CD4-positive, alpha-beta T cell treated with Interleukin-12 subunit alpha and Interleukin-12 subunit beta, for 1 hour (primary cell): Measurements from ENCODE around the gene ZNRF1.
A peak's percentile ranks its signal among the peaks of the same experiment; 100 is the strongest.

Experiments
- DNase-seq: peaks from one replicate; pipeline ENCODE4 v3.0.0-alpha.2; 2020

Gene ZNRF1

DNA sequence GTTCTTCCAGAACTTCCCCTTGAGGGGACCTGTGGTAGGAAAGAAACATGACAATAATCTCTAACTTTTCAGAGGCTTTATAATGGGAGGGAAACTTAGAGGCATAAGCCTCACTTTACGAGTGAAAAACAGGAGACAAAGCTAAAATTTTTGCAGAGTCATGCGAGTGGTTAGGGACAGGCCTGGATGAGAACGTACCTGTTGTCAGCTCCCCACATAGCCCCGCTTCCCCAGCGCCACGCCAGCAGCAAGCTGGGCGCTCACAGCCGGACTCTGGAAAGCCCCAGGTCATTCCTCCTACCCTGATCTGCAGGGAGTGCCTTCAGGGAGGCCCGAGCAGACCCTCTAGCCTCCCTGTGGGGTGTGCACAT, 64.1 kb downstream of the ZNRF1 start:
- no peak for DNase-seq

- DNase-seq, result no peak
Measured at GRCh38 chr16:75063549-75064088, 64.8 kb downstream of the ZNRF1 start.

DNA sequence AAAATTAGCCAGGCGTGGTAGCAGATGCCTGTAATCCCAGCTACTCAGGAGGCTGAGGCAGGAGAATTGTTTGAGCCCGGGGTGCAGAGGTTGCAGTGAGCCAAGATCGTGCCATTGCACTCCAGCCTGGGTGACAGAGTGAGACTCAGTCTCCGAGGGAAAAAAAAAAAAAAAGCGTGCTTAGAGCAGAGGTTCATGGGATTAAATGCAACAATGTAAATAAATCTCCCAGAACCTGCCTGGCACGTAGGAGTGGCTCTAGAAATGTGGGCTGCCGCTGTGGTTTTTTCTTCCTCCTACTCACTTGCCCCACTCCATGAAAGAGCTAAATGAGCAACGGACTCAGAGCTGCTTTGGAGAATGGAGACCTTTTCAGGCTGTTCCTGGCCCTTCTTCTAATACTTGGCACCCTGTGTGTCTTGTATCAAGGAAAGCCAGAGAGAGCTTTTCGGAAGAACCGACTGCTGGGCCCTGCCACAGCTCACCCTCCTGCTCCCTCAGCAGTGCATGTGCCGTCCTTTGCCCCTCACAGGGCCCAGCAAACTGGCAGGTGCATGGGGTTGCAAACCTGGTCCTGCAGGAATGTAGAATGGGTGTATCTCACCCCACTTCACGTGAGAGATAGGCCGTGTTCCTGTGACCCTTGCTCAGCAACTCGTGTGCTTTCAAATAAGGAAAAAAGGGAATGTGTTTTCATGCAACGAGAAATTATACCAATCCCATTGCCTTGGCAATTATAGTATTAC, 65.8 kb downstream of the ZNRF1 start:
- DNase-seq, result no peak

- peak; percentile 12 for DNase-seq
Measured at GRCh38 chr16:75065149-75065505, 66.3 kb downstream of the ZNRF1 start.

- no peak for DNase-seq
Measured at GRCh38 chr16:75065521-75066149, 66.8 kb downstream of the ZNRF1 start.

DNA sequence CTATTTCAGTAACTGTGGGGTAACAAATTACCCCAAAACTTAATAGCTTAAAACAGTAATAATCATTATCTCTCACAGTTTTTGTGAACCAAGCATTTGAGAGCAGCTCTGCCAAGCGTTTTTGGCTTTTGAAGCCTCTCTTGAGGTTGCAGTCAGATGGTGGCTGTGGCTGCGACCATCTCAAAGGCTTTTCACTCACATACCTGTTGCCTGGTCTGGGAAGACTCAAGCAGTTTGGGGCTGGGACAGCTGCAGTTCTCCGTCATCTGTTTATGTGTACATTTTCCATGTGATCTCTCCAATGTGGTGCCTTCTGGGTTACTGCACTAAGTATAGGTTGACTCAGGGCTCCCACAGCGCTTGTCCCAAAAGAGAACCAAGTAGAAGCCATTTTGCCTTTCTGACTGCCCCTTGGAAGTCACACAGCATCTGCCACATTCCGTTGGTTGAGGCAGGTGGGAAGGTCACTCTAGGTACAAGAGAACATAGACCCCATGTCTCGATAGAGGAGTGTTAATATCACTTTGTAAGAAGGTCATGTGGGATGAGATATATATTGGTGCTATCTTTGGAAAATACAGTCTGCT, 68.1 kb downstream of the ZNRF1 start:
- no peak for DNase-seq

DNA sequence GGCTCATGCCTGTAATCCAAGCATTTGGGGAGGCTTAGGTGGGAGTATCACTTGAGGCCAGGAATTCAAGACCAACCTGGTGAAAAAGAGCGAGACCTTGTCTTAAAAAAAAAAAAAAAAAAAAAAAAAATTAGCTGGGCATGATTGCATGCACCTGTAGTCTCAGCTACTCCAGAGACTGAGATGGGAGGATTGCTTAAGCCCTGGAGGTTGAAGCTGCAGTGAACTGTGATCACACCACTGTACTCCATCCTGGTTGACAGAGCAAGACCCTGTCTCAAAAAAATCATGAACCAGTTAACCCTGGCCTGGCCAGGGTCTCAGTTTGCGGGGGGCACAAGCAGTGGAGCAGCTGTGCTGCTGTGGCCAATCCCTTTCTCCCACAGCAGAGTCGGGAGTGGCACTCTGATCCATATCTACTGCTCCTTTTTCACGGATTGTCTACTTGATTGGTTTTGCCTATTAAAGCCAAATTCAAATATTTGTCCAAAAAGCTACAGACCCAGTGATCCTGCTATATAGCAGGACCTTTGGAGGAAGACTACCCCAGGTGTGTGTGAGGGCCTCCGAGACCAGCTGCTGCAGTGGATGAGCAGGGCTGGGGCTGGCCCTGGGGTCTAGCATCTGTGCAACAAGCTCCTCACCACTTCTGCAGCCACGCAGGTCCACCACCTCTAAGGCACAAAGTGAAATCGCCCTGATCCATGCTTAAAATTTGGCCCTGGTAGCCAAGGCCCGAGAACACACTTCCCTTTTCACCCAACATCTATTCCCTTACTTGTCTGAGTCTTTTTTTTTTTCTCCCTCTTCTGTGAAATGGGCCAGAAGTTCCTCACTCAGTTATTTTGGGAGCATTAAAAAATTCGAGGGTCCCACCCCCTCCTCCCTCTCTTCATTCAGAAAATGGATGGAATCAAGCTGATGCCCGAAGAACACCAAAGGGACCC, 69.5 kb downstream of the ZNRF1 start:
- no peak for DNase-seq

- no peak for DNase-seq
Measured at GRCh38 chr16:75070012-75070841, 71.4 kb downstream of the ZNRF1 start.

DNA sequence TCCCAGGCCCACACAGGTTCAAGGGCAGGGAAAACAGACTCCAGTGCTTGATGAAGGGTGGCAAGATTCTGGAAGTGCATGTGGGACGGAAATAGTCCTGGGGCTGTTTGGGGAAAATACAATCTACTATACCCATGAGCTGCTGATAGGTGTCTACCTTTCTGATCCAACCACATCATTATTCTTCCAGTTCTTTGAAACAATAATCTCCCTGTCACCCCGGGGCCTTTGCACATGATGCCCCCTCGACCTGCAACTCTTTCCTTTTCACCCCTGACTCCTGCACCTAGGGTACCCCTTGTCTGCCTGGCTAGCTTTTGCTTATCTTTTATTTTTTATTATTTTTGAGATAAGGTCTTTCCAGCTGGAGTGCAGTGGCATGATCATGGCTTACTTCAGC, 72.8 kb downstream of the ZNRF1 start:
- no peak for DNase-seq

GRCh38 chr16:75072239-75072947, 73.6 kb downstream of the ZNRF1 start:
- no peak for DNase-seq

- DNase-seq, result no peak
Measured at GRCh38 chr16:75073545-75074303, 74.9 kb downstream of the ZNRF1 start.

DNA sequence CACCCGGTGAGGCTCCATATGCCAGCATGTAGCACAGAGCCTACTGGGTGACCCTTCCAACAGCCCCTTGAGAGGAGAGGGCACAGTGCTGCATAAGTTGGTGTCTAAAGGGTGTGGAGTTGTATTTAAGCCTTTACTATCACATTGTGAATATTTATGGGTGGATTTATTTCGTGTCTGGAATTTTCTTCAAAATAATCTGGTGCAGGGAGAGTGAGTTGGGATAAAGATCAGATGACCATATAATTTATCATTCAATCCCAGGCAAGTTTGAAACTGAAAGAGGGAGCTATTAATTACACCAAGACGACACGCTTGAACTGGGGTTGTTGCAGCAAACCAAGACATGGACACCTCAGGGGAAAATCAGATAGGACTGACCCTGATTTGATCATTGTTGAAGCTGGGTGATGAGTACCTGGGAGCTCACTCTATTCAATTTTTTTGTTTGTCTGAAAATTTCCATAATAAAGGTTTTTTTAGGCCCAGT, 75.5 kb downstream of the ZNRF1 start:
- DNase-seq, result no peak

DNA sequence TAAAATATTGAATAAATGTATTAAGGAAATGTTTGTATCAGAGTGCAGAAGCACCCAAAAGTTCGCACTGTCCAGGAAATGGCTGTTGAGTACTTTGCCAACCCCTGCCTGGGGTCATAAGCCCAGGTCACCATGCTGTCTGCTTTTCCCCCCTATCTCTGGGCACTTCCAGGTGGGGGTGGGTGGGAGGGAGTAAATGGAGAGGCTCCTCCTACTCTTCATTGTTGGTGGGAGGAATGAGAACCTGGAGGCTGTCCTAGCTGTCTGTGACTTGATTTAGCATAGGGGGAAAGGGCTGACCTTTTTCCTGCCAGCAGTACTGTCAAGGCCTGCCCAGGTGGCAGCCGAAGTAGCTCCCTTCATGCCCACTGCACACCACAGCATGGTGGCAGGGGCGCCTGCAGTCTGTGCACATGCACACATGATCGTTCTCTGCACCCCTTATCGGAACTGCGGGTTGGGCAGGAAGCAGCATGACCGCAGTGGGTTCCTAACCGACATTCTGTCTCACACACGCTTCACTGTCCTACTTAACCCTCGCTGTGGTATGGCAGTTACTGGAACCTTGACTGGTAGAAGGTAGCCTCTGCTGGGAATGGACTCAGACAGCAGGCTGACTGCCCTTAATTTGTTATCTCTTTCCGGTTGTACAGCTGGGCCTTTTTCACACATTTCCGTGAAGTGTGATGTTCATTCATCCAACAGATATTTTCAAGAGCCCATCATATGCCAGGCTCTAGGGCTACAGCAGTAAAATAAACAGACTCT, 76.3 kb downstream of the ZNRF1 start:
- DNase-seq, result peak; percentile 86

GRCh38 chr16:75075688-75076268, 77.0 kb downstream of the ZNRF1 start:
- no peak for DNase-seq

GRCh38 chr16:75078886-75079285, 80.1 kb downstream of the ZNRF1 start:
- no peak for DNase-seq

- no peak for DNase-seq
Measured at GRCh38 chr16:75079346-75079926, 80.6 kb downstream of the ZNRF1 start.

DNA sequence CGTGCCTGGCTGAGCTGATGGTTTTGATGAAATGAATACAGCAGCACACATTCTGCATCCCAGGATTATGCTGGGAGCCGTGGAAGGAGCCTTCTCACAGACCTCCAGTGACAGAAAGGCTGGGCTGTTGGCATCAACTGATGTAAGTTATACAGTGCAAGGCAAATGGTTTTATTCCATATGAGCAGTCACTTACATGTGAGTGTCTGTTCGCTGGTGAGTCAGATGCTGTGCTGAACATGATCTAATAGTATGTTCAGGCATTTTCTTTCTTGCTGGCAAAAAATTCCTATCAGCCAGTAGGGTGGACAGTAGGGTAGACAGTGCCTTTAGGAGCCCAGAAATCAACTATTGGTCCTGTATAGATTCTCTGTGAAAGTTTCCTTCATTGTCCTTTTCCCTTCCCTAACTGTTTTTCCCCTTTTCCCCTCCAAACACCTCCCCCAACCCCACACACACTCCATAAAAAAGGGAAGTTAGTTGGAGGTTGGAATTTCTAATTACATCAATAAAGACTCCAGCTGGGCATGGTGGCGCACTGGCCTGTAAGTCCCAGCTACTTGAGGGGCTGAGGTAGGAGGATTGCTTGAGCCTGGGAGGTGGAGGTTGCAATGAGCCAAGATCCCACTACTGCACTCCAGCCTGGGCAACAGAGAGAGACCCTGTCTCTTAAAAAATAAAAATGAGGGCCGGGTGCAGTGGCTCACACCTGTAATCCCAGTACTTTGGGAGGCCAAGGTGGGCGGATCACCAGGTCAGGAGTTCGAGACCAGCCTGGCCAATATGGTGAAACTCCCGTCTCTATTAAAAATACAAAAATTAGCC, 81.6 kb downstream of the ZNRF1 start:
- no peak for DNase-seq
